Right atrium auricular region (tissue), 2 donors: ENCODE results near the gene TTC34. TPM values are rescaled to one million over a fixed set of nuclear protein-coding genes. Genes with fewer than 3 reads are reported as not detected.

Experiments used
- DNase-seq: peaks from one replicate; pipeline ENCODE4 v3.0.0-alpha.2; 2019; ENCODE audit warnings: low spot score
- H3K27ac ChIP-seq, 2 donors: fragments of 200-600 bp; sonication (generic); 1 replicate in 1 of 2; 2 replicates in 1 of 2; pipeline ENCODE4 v1.5.1; 2016 to 2019
- H3K27me3 ChIP-seq, 2 donors: fragments of 200-600 bp; sonication (generic); one replicate each; pipeline versions ENCODE4 v1.5.1 to v1.6.0; 2017 to 2019
- H3K36me3 ChIP-seq: fragments of 200-600 bp; sonication (generic); one replicate; pipeline ENCODE4 v1.5.1; 2016
- H3K4me1 ChIP-seq, 2 donors: fragments of 200-600 bp; sonication (generic); one replicate each; pipeline versions ENCODE4 v1.5.1 to v1.6.0; 2017 to 2019
- H3K4me3 ChIP-seq, 2 donors: fragments of 200-600 bp; sonication (generic); 1 replicate in 1 of 2; 2 replicates in 1 of 2; pipeline ENCODE4 v1.5.1; 2017 to 2019; ENCODE audit warnings: mild to moderate bottlenecking in 1 of 2, moderate library complexity in 1 of 2
- H3K9me3 ChIP-seq, 2 donors: fragments of 200-600 bp; sonication (generic); one replicate each; pipeline ENCODE4 v1.5.1; 2019
- CTCF ChIP-seq, 2 donors: fragments of 200-600 bp; sonication (generic); IDR thresholded peaks; one replicate each; pipeline ENCODE4 v1.5.1; 2019; ENCODE audit warnings: antibody characterized with exemption in 2 of 2
- total RNA-seq, 2 donors: library from RNA; depleted of rRNA; stranded (reverse); fragments of >200 nt; gene quantifications; one replicate each; pipeline ENCODE4 v1.1.0, GENCODE V29; 2016

TTC34 gene
- total RNA-seq, 2 donors from 2014 or later: 0.08 to 0.11 TPM

- peaks cover 0 to 18% of the 10 kb centered on the region in 2 donors for H3K4me1 ChIP-seq
- H3K27ac ChIP-seq: no peak overlapping the region
- H3K36me3 ChIP-seq: no peaks in the 10 kb centered on the region
- H3K4me3 ChIP-seq: no peak overlapping the region
- no peak for DNase-seq
- H3K9me3 ChIP-seq: peaks cover 0 to 8% of the 10 kb centered on the region in 2 donors
- TF ChIP-seq CTCF (IDR thresholded peaks at IDR 0.05): no peak
- H3K27me3 ChIP-seq: peaks cover 6 to 8% of the 10 kb centered on the region in 2 donors
Measured at GRCh38 chr1:2632051-2632430, 169.5 kb downstream of the TTC34 start.

- no peak overlapping the region for H3K4me3 ChIP-seq
- no peaks in the 10 kb centered on the region for H3K36me3 ChIP-seq
- H3K27me3 ChIP-seq: peaks cover 6 to 8% of the 10 kb centered on the region in 2 donors
- no peak for DNase-seq
- TF ChIP-seq CTCF (IDR thresholded peaks at IDR 0.05): no peak
- H3K27ac ChIP-seq: no peak overlapping the region
- H3K4me1 ChIP-seq: peaks cover 0 to 18% of the 10 kb centered on the region in 2 donors
- H3K9me3 ChIP-seq: peaks cover 0 to 2% of the 10 kb centered on the region in 2 donors
Measured at GRCh38 chr1:2631136-2632050, 170.1 kb downstream of the TTC34 start.

- TF ChIP-seq CTCF (IDR thresholded peaks at IDR 0.05): no peak
- Histone ChIP-seq H3K9me3 (no peaks in the 10 kb centered on the region), H3K27me3 (peaks cover 6 to 8% of the 10 kb centered on the region in 2 donors), H3K4me1 (peaks cover 0 to 18% of the 10 kb centered on the region in 2 donors), H3K4me3 (no peak overlapping the region), H3K36me3 (no peaks in the 10 kb centered on the region), H3K27ac (no peak overlapping the region)
- DNase-seq: no peak
Measured at GRCh38 chr1:2630498-2631135, 170.9 kb downstream of the TTC34 start.

- H3K4me1 ChIP-seq: peaks cover 0 to 18% of the 10 kb centered on the region in 2 donors
- TF ChIP-seq CTCF (IDR thresholded peaks at IDR 0.05): no peak
- no peak for DNase-seq
- no peak overlapping the region for H3K27ac ChIP-seq
- H3K4me3 ChIP-seq: no peak overlapping the region
- no peaks in the 10 kb centered on the region for H3K9me3 ChIP-seq
- H3K36me3 ChIP-seq: no peaks in the 10 kb centered on the region
- peaks cover 6 to 8% of the 10 kb centered on the region in 2 donors for H3K27me3 ChIP-seq
Measured at GRCh38 chr1:2629627-2630497, 171.6 kb downstream of the TTC34 start.

- Histone ChIP-seq H3K4me3 (no peak overlapping the region), H3K27ac (no peak overlapping the region), H3K36me3 (no peaks in the 10 kb centered on the region), H3K4me1 (peaks cover 0 to 18% of the 10 kb centered on the region in 2 donors), H3K27me3 (peaks cover 6 to 8% of the 10 kb centered on the region in 2 donors), H3K9me3 (no peaks in the 10 kb centered on the region)
- no peak for TF ChIP-seq CTCF (IDR thresholded peaks at IDR 0.05)
- DNase-seq: no peak
Measured at GRCh38 chr1:2628933-2629626, 172.4 kb downstream of the TTC34 start.
